ENCODE results near the gene C18orf63. TPM values are rescaled to one million over a fixed set of nuclear protein-coding genes. Genes with fewer than 3 reads are reported as not detected.
A peak's percentile ranks its signal among the peaks of the same experiment; 100 is the strongest.

The C18orf63 gene
- total RNA-seq, 1 donor from 2014 or later = 0.65 TPM

GRCh38 chr18:74396171-74397169 is 80.8 kb downstream of the C18orf63 start:
- DNase-seq (no peak), ATAC-seq (peak in 1 of 2 donors; percentile 32)
- Histone ChIP-seq H3K27me3 (ENCODE audit: low read depth) (no peaks in the 10 kb centered on the region), H3K4me3 (peak overlapping the region; percentile 6), H3K9me3 (no peaks in the 10 kb centered on the region), H3K36me3 (no peaks in the 10 kb centered on the region), H3K27ac (no peak overlapping the region), H3K4me1 (peaks cover 29% of the 10 kb centered on the region)
- intact Hi-C loops (cut with DNase I) = no loop called here
- no peak for TF ChIP-seq CTCF (IDR thresholded peaks at IDR 0.05)

GRCh38 chr18:74397572-74397971 is 81.9 kb downstream of the C18orf63 start:
- intact Hi-C loops (cut with DNase I) = no loop called here

GRCh38 chr18:74399091-74399887 is 83.7 kb downstream of the C18orf63 start:
- intact Hi-C loops (cut with DNase I) = no loop called here
- H3K4me3 ChIP-seq = no peak overlapping the region
- no peak for TF ChIP-seq CTCF (IDR thresholded peaks at IDR 0.05)
- no peak for DNase-seq
- no peak for ATAC-seq
- H3K27me3 ChIP-seq (ENCODE audit: low read depth) = no peaks in the 10 kb centered on the region
- H3K9me3 ChIP-seq = no peaks in the 10 kb centered on the region
- H3K36me3 ChIP-seq = no peaks in the 10 kb centered on the region
- no peak overlapping the region for H3K27ac ChIP-seq
- peaks cover 29% of the 10 kb centered on the region for H3K4me1 ChIP-seq

More at GRCh38 chr18:74397572-74397971, 81.9 kb downstream of the C18orf63 start:
- no peaks in the 10 kb centered on the region for H3K36me3 ChIP-seq
- H3K27me3 ChIP-seq (ENCODE audit: low read depth) = no peaks in the 10 kb centered on the region
- H3K9me3 ChIP-seq = no peaks in the 10 kb centered on the region
- no peak overlapping the region for H3K4me3 ChIP-seq
- no peak overlapping the region for H3K27ac ChIP-seq
- no peak for TF ChIP-seq CTCF (IDR thresholded peaks at IDR 0.05)
- no peak for ATAC-seq
- DNase-seq = no peak
- H3K4me1 ChIP-seq = peaks cover 29% of the 10 kb centered on the region

GRCh38 chr18:74400813-74401212 is 85.2 kb downstream of the C18orf63 start:
- Histone ChIP-seq H3K9me3 (no peaks in the 10 kb centered on the region), H3K4me3 (no peak overlapping the region), H3K36me3 (no peaks in the 10 kb centered on the region), H3K27me3 (ENCODE audit: low read depth) (no peaks in the 10 kb centered on the region), H3K27ac (no peak overlapping the region), H3K4me1 (peaks cover 27% of the 10 kb centered on the region)
- TF ChIP-seq CTCF (IDR thresholded peaks at IDR 0.05) = no peak
- no peak for DNase-seq
- no peak for ATAC-seq
- intact Hi-C loops (cut with DNase I) = no loop called here

GRCh38 chr18:74402806-74403433 is 87.3 kb downstream of the C18orf63 start:
- DNase-seq = peak; percentile 57
- no peak overlapping the region for H3K27ac ChIP-seq

More at GRCh38 chr18:74402806-74403433, 87.3 kb downstream of the C18orf63 start:
- H3K4me1 ChIP-seq = peaks cover 9% of the 10 kb centered on the region
- H3K27me3 ChIP-seq (ENCODE audit: low read depth) = no peaks in the 10 kb centered on the region
- no peaks in the 10 kb centered on the region for H3K9me3 ChIP-seq
- peak; percentile 67 to 75 for ATAC-seq
- intact Hi-C loops (cut with DNase I) = no loop called here
- no peak overlapping the region for H3K4me3 ChIP-seq
- no peak for TF ChIP-seq CTCF (IDR thresholded peaks at IDR 0.05)
- no peaks in the 10 kb centered on the region for H3K36me3 ChIP-seq
